Activated B cell treated with CpG ODN at 0.5 μM for 24 hours (primary cell): ENCODE measurements around the gene TRIM3. TPM values are rescaled to one million over a fixed set of nuclear protein-coding genes. Genes with fewer than 3 reads are reported as not detected.

Experiments
- ATAC-seq: fragments of 200-7000 bp; cut with Tn5 transposase; one replicate; pipeline ENCODE4 v1.10.0; 2021; ENCODE audit warnings: low read depth, mild to moderate bottlenecking, moderate library complexity
- CTCF ChIA-PET: fragments of 350-600 bp; sonication (Branson Sonifier 250); formaldehyde crosslinking; loops from one replicate; lab custom pipeline; 2021; ENCODE audit warnings: antibody characterized with exemption; lab: Charles Lee
- POLR2A ChIA-PET: fragments of 350-600 bp; sonication (Branson Sonifier 250); formaldehyde crosslinking; loops from one replicate; lab custom pipeline; 2021; ENCODE audit warnings: antibody characterized with exemption; lab: Charles Lee
- DNase-seq: peaks from one replicate; pipeline ENCODE4 v3.0.0; 2022
- H3K27ac Mint-ChIP-seq: one replicate; pipeline ENCODE4 v1.8.0; 2020; ENCODE audit warnings: mixed read lengths
- H3K27me3 Mint-ChIP-seq: one replicate; pipeline ENCODE4 v1.8.0; 2021; ENCODE audit warnings: mixed read lengths
- H3K36me3 Mint-ChIP-seq: one replicate; pipeline ENCODE4 v1.8.0; 2021; ENCODE audit warnings: low read depth, mixed read lengths
- H3K4me1 Mint-ChIP-seq: one replicate; pipeline ENCODE4 v1.8.0; 2021; ENCODE audit warnings: mixed read lengths
- H3K4me3 Mint-ChIP-seq: one replicate; pipeline ENCODE4 v1.8.0; 2020; ENCODE audit warnings: mild to moderate bottlenecking, mixed read lengths
- H3K9me3 Mint-ChIP-seq: one replicate; pipeline ENCODE4 v1.8.0; 2020; ENCODE audit warnings: mixed read lengths
- CTCF ChIP-seq: fragments of 200-600 bp; IDR thresholded peaks from one replicate; pipeline ENCODE4 v1.8.0; 2022; ENCODE audit warnings: antibody characterized with exemption, mild to moderate bottlenecking
- intact Hi-C: fragments of 100-400 bp; cut with micrococcal nuclease; formaldehyde crosslinking; loops from one replicate; pipeline ENCODE4 v1.15.1; 2024
- total RNA-seq: library from RNA; stranded (reverse); gene quantifications from 2 replicates; pipeline ENCODE4 v1.2.3, GENCODE V29; 2022

The TRIM3 gene
- total RNA-seq, 1 donor from 2014 or later: 8.3 TPM

- Mint-ChIP-seq H3K27me3 (no peaks in the 10 kb centered on the region), H3K27ac (peak overlapping the region; percentile 77), H3K4me3 (peak overlapping the region; percentile 86), H3K9me3 (no peaks in the 10 kb centered on the region), H3K36me3 (peaks cover 25% of the 10 kb centered on the region), H3K4me1 (peaks cover 25% of the 10 kb centered on the region)
- POLR2A ChIA-PET: interaction anchor here (0.6 to 1.0 kb wide), 2 partner anchors 96 to 220 kb away, joined by 3 read pairs; no protein-coding TSS in a partner anchor
- no peak for TF ChIP-seq CTCF
- CTCF ChIA-PET: interaction anchor here (1.2 kb wide), 2 partner anchors 31 to 96 kb away, joined by 3 to 5 read pairs; no protein-coding TSS in a partner anchor
- intact Hi-C loops: loop anchor here (1.0 to 10.0 kb wide), 3 partner anchors 85 to 1037 kb away; partner anchors contain the start of genes PPFIBP2, SMPD1 and TRIM34
- ATAC-seq (no peak), DNase-seq (no peak)
Observed at GRCh38 chr11:6474806-6475500, 1.2 kb upstream of the TRIM3 start.

- ATAC-seq (no peak), DNase-seq (no peak)
- Mint-ChIP-seq H3K4me3 (peak overlapping the region; percentile 86), H3K9me3 (no peaks in the 10 kb centered on the region), H3K36me3 (peaks cover 25% of the 10 kb centered on the region), H3K27me3 (no peaks in the 10 kb centered on the region), H3K27ac (peak overlapping the region; percentile 77), H3K4me1 (peaks cover 20% of the 10 kb centered on the region)
- CTCF ChIA-PET: interaction anchor here (1.2 kb wide), 2 partner anchors 31 to 95 kb away, joined by 3 to 5 read pairs; no protein-coding TSS in a partner anchor
- POLR2A ChIA-PET: interaction anchor here (1.0 to 2.1 kb wide), 3 partner anchors 56 to 137 kb away, joined by 3 to 10 read pairs (median 4); partner anchors contain the start of genes APBB1, SMPD1 and TAF10
- TF ChIP-seq CTCF: no peak
- intact Hi-C loops: loop anchor here (1.0 to 10.0 kb wide), 3 partner anchors 84 to 1038 kb away; partner anchors contain the start of genes PPFIBP2, SMPD1 and TRIM34
Observed at GRCh38 chr11:6474413-6474792, 662 bp upstream of the TRIM3 start.

GRCh38 chr11:6472934-6473333 lies 807 bp downstream of the TRIM3 start:
- Mint-ChIP-seq H3K27ac (no peak overlapping the region), H3K4me1 (peaks cover 17% of the 10 kb centered on the region), H3K27me3 (no peaks in the 10 kb centered on the region), H3K9me3 (no peaks in the 10 kb centered on the region), H3K4me3 (peak overlapping the region; percentile 66), H3K36me3 (peaks cover 11% of the 10 kb centered on the region)
- ATAC-seq (no peak), DNase-seq (no peak)
- ChIA-PET POLR2A (interaction anchor here (1.7 to 2.1 kb wide), 2 partner anchors 9 to 83 kb away, joined by 7 to 10 read pairs; partner anchors contain the start of genes ARFIP2, SMPD1 and TIMM10B), CTCF (no interaction called here)
- intact Hi-C loops: loop anchor here (2.0 to 10.0 kb wide), 3 partner anchors 238 to 1039 kb away; partner anchors contain the start of genes FHIP1B, PPFIBP2 and TRIM34
- TF ChIP-seq CTCF: no peak

GRCh38 chr11:6469599-6469998 lies 4.1 kb downstream of the TRIM3 start:
- Mint-ChIP-seq H3K4me3 (no peak overlapping the region), H3K4me1 (peaks cover 17% of the 10 kb centered on the region), H3K9me3 (no peaks in the 10 kb centered on the region), H3K27ac (no peak overlapping the region), H3K27me3 (no peaks in the 10 kb centered on the region), H3K36me3 (no peaks in the 10 kb centered on the region)
- POLR2A ChIA-PET: interaction anchor here (1.5 kb wide), 1 partner anchor 12 kb away, joined by 4 read pairs; the partner anchor contains the start of genes ARFIP2 and TIMM10B
- ATAC-seq: no peak
- intact Hi-C loops: loop anchor here (10.0 kb wide), 1 partner anchor 1025 kb away; no protein-coding TSS in a partner anchor
- CTCF ChIA-PET: no interaction called here
- DNase-seq: no peak
- TF ChIP-seq CTCF: no peak
